GM13976 (cell line): Measurements from ENCODE around the gene SRCIN1.

Source experiments
- DNase-seq: peaks from one replicate; pipeline ENCODE4 v3.0.0; 2012; ENCODE audit warnings: low spot score
- in situ Hi-C: fragments of 300-500 bp; cut with MboI; formaldehyde crosslinking; loops from one replicate; pipeline ENCODE4 v1.12.0; 2022; ENCODE audit warnings: low sequenced_read_pairs, mixed read lengths, inconsistent platforms; ENCODE audit not compliant: unreplicated experiment
- TF ChIP-seq, protein P1 (sequence below): IDR thresholded peaks from 2 replicates; pipeline ENCODE4 v1.5.1; 2012; ENCODE audit warnings: borderline replicate concordance, mild to moderate bottlenecking; ENCODE audit not compliant: insufficient read depth; ENCODE audit errors: extremely low read depth, missing control alignments, control extremely low read depth

The SRCIN1 gene

DNA sequence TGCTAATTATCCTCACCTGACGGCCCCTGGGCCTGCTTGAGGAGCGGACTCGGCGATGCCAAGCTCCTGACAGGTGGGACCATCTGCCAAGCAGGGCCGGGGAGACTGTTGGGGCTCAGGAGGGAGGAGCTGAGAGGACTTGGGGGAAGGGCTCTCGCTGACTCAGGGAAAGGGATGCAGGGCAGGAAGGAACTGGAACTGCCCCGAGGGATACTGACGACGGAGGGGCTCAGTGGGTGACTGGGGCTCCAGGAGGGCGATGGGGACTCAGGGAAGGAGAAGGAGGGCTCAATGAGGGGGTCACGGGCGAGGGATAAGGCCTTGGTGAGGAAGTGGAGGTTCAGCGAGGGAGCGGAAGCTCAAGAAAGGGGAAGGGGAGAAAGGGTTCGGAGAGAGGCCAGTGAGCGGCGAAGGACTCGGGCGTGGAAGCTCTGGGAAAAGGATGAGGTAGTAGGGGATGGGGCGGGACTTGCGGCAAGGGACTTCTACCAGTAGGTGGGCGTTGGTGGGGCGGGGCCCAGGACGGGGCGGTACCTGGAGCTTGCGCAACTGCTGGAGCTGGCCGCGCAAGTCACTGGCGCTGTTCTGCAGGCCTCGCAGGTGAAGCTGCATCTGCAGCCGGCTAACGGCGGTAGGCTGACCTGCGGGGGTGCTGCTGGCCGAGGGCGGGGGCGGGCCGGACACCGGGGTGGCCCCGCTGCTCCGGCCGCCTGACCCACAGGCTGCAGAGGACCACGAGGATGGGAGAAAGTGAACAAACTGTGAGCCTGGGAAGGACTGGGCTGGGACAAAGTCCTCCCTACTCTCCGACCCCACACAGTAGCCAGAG is 46.5 kb downstream of the SRCIN1 start:
- in situ Hi-C loops, result no loop called here
- DNase-seq, result peak; percentile 95
- TF ChIP-seq, protein P1, sequence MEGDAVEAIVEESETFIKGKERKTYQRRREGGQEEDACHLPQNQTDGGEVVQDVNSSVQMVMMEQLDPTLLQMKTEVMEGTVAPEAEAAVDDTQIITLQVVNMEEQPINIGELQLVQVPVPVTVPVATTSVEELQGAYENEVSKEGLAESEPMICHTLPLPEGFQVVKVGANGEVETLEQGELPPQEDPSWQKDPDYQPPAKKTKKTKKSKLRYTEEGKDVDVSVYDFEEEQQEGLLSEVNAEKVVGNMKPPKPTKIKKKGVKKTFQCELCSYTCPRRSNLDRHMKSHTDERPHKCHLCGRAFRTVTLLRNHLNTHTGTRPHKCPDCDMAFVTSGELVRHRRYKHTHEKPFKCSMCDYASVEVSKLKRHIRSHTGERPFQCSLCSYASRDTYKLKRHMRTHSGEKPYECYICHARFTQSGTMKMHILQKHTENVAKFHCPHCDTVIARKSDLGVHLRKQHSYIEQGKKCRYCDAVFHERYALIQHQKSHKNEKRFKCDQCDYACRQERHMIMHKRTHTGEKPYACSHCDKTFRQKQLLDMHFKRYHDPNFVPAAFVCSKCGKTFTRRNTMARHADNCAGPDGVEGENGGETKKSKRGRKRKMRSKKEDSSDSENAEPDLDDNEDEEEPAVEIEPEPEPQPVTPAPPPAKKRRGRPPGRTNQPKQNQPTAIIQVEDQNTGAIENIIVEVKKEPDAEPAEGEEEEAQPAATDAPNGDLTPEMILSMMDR, result peak; percentile 49

GRCh38 chr17:38558728-38559050 is 47.1 kb downstream of the SRCIN1 start:
- DNase-seq, result no peak
- in situ Hi-C loops, result no loop called here
- TF ChIP-seq, protein P1, result no peak

DNA sequence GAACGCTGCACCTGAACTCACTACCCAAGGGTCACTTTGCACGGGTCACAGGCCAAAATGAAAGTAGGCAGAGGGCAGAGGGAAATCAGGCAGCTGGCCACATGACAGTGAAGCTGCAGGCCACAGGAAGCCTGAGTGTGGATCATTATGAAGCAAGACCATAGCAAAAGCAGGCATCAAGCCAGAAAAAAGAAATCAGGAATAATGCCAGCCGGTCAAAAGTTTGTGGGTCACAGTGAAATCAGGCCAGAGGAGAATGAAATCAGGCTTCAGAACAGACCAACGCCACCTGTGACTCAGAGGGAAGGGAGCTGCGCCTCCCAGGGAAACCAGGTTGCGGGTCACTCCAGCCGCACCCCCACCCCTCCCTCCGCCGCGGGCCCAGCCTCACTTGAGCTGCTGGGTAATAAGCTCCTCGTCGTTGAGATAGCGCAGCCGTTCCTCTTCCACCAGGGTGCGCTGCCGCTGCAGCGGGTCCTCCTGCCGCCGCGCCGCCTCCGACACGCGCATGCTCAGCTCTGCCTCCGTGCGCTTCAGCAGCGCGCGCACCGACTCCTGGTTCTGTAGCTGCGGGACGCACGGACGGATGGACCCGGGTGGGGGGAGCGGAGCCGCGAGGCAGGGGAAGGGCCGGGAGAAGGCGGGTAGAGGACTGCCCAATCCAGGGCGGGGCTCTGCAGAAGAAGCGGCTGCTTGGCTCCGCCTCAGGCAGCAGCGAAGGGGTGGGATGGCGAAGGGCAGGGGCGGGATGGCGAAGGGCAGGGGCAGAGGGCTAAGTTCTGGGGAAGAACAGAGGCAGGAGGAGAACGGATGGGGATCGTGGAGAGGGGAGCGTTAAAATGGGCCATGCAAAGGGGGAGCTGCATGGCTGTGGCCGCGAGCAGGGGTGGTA is 47.7 kb downstream of the SRCIN1 start:
- TF ChIP-seq, protein P1, result peak; percentile 99
- in situ Hi-C loops, result no loop called here
- DNase-seq, result peak; percentile 95

DNA sequence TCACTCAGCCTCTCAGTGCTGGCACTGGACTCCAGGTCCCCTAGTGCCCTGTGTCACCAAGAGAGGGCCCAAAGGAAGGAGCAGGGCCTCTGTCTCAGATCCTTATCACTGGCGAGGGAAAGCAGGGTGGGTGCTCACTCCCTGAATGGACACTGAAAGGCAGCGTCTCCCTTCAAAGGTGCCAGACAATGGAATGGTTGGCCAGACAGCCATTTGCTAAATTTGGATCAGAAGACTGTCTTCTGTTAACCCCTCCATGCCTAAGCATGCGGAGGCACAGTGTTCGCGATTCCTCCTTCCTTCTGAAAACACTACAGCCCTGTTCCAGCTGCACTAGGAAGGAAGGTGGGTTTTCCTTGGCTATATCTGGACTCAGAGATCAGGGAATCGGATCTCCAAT is 48.4 kb downstream of the SRCIN1 start:
- DNase-seq, result no peak
- in situ Hi-C loops, result no loop called here
- TF ChIP-seq, protein P1, result no peak

DNA sequence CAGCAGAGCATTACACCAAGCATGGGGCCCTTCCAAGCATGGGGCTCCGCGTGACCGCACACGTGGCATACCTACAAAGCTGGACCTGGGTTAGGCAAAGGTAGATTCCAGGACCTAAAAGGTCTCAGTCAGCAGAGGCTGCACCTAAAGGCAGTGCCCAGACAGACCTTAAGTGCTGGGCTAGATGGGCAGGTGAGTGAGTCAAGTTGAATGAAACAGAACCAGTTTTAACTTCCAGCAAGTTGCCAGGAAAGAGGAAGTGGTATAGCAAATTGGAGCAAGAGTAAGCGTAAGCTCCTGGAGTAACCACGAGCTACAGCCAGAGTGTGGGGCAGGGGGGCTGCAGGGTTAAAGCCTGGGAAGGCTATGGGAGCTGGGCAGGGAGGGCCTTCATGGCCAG is 49.5 kb downstream of the SRCIN1 start:
- in situ Hi-C loops, result no loop called here
- TF ChIP-seq, protein P1, result no peak

GRCh38 chr17:38554430-38555350 is 51.1 kb downstream of the SRCIN1 start:
- TF ChIP-seq, protein P1, result no peak
- no peak for DNase-seq
- in situ Hi-C loops, result no loop called here

More for the DNA sequence above, 49.5 kb downstream of the SRCIN1 start:
- DNase-seq, result no peak
